Adrenal gland (tissue), 5 donors: Measurements from ENCODE around the gene SPAG4.
A peak's percentile ranks its signal among the peaks of the same experiment; 100 is the strongest.

Experiments used
- CTCF ChIP-seq, 6 experiments: fragments of 450-650 bp in 4 of 6; fragments of 200-600 bp in 2 of 6; sonication (generic) in 1 of 6; IDR thresholded peaks; 1 replicate in 5 of 6; 2 replicates in 1 of 6; pipeline versions ENCODE4 v1.5.1 to v1.8.0; 2016 to 2021; ENCODE audit warnings: antibody characterized with exemption in 6 of 6, mild to moderate bottlenecking in 2 of 6, moderate library complexity in 1 of 6
- POLR2A ChIP-seq, 2 donors: fragments of 450-650 bp; IDR thresholded peaks; one replicate each; pipeline ENCODE4 v1.6.1; 2017; ENCODE audit warnings: antibody characterized with exemption in 2 of 2, mild to moderate bottlenecking in 2 of 2, moderate library complexity in 1 of 2
- donor health status: DM: no; HTN: no; CAD: no.

- peak in 4 of 6 experiments; percentile 15 to 34 (median 30) for TF ChIP-seq CTCF (IDR thresholded peaks at IDR 0.05)
- TF ChIP-seq POLR2A (IDR thresholded peaks at IDR 0.05): peak in 1 of 2 donors; percentile 29
Measured at GRCh38 chr20:35619196-35620095, 3.8 kb downstream of the SPAG4 start.
